NB4 (cell line): ENCODE results near the gene TMTC2.

Experiments used
- TF ChIP-seq, protein P1 (sequence below): IDR thresholded peaks from one replicate; pipeline ENCODE4 v1.5.1; 2012; ENCODE audit warnings: low read depth, low read length
- TF ChIP-seq, protein P2 (sequence below): IDR thresholded peaks from 2 replicates; pipeline ENCODE4 v1.6.1; 2011; ENCODE audit warnings: low read depth, low read length

DNA sequence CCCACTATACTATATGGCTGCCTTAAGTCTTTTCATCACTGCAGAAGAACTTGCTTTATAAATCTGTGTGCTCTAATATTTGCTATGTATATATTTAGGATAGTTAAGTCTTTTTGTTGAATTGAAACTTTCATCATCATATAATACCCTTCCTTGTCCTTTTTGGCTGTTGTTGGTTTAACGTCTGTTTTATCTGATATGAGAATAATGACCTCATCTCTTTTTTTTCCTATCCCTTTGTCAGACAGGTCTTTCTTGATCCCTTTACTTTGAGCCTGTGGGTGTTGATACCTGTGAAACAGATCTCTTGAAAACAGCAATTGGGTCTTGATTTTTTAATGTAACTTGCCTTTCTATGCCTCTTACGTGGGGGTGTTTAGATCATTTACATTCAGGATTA lies 316.3 kb downstream of the TMTC2 start:
- TF ChIP-seq, protein P1, sequence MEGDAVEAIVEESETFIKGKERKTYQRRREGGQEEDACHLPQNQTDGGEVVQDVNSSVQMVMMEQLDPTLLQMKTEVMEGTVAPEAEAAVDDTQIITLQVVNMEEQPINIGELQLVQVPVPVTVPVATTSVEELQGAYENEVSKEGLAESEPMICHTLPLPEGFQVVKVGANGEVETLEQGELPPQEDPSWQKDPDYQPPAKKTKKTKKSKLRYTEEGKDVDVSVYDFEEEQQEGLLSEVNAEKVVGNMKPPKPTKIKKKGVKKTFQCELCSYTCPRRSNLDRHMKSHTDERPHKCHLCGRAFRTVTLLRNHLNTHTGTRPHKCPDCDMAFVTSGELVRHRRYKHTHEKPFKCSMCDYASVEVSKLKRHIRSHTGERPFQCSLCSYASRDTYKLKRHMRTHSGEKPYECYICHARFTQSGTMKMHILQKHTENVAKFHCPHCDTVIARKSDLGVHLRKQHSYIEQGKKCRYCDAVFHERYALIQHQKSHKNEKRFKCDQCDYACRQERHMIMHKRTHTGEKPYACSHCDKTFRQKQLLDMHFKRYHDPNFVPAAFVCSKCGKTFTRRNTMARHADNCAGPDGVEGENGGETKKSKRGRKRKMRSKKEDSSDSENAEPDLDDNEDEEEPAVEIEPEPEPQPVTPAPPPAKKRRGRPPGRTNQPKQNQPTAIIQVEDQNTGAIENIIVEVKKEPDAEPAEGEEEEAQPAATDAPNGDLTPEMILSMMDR: no peak
- TF ChIP-seq, protein P2, sequence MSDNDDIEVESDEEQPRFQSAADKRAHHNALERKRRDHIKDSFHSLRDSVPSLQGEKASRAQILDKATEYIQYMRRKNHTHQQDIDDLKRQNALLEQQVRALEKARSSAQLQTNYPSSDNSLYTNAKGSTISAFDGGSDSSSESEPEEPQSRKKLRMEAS: no peak
